ENCODE measurements around the gene FBXW7. TPM values are rescaled to one million over a fixed set of nuclear protein-coding genes. Genes with fewer than 3 reads are reported as not detected.
A peak's percentile ranks its signal among the peaks of the same experiment; 100 is the strongest.

The FBXW7 gene
- total RNA-seq, 4 donors from 2014 or later, result 106 to 363 (median 138) TPM

- Histone ChIP-seq H3K27me3 (no peaks in the 10 kb centered on the region), H3K4me3 (no peak overlapping the region), H3K27ac (no peak overlapping the region), H3K9me3 (no peaks in the 10 kb centered on the region), H3K36me3 (peaks cover 21% of the 10 kb centered on the region), H3K4me1 (peaks cover 11% of the 10 kb centered on the region)
- WGBS, result 58% methylated on average over 3 of the region's 3 CpGs
- DNase-seq (ENCODE audit: low spot score in 2 of 2), result no peak
- TF ChIP-seq POLR2AphosphoS5 (IDR thresholded peaks at IDR 0.05) (no peak), EP300 (IDR thresholded peaks at IDR 0.05) (no peak), CTCF (IDR thresholded peaks at IDR 0.05) (no peak), POLR2A (IDR thresholded peaks at IDR 0.05) (no peak)
These were observed 201.0 kb downstream of the FBXW7 start for GRCh38 chr4:152334931-152335330.

GRCh38 chr4:152331042-152331441 is 204.8 kb downstream of the FBXW7 start:
- Histone ChIP-seq H3K4me1 (peaks cover 45% of the 10 kb centered on the region), H3K36me3 (peaks cover 33% of the 10 kb centered on the region), H3K27me3 (no peaks in the 10 kb centered on the region), H3K27ac (no peak overlapping the region), H3K9me3 (no peaks in the 10 kb centered on the region), H3K4me3 (no peak overlapping the region)
- TF ChIP-seq POLR2AphosphoS5 (IDR thresholded peaks at IDR 0.05), result no peak
- TF ChIP-seq POLR2A (IDR thresholded peaks at IDR 0.05), result no peak
- no peak for TF ChIP-seq EP300 (IDR thresholded peaks at IDR 0.05)
- no peak for TF ChIP-seq CTCF (IDR thresholded peaks at IDR 0.05)
- WGBS, result 58% methylated on average over 2 of the region's 2 CpGs
- DNase-seq (ENCODE audit: low spot score in 2 of 2), result no peak

GRCh38 chr4:152328582-152328981 is 207.3 kb downstream of the FBXW7 start:
- H3K36me3 ChIP-seq, result peaks cover 38% of the 10 kb centered on the region
- TF ChIP-seq EP300 (IDR thresholded peaks at IDR 0.05) (no peak), CTCF (IDR thresholded peaks at IDR 0.05) (no peak), POLR2A (IDR thresholded peaks at IDR 0.05) (no peak), POLR2AphosphoS5 (IDR thresholded peaks at IDR 0.05) (no peak)
- H3K9me3 ChIP-seq, result no peaks in the 10 kb centered on the region
- H3K4me3 ChIP-seq, result no peak overlapping the region
- H3K27me3 ChIP-seq, result no peaks in the 10 kb centered on the region
- peaks cover 53% of the 10 kb centered on the region for H3K4me1 ChIP-seq
- H3K27ac ChIP-seq, result peak overlapping the region; percentile 43
- DNase-seq (ENCODE audit: low spot score in 2 of 2), result no peak
- 21% methylated on average over 1 of the region's 1 CpG for WGBS

- Histone ChIP-seq H3K36me3 (peaks cover 46% of the 10 kb centered on the region), H3K4me3 (no peak overlapping the region), H3K27ac (peak overlapping the region; percentile 61), H3K4me1 (peaks cover 53% of the 10 kb centered on the region), H3K27me3 (no peaks in the 10 kb centered on the region), H3K9me3 (no peaks in the 10 kb centered on the region)
- TF ChIP-seq POLR2A (IDR thresholded peaks at IDR 0.05) (no peak), POLR2AphosphoS5 (IDR thresholded peaks at IDR 0.05) (no peak), CTCF (IDR thresholded peaks at IDR 0.05) (no peak), EP300 (IDR thresholded peaks at IDR 0.05) (no peak)
- no peak for DNase-seq (ENCODE audit: low spot score in 2 of 2)
- WGBS, result 69% methylated on average over 6 of the region's 6 CpGs
These were observed 208.1 kb downstream of the FBXW7 start for GRCh38 chr4:152327606-152328453.

- no peak for TF ChIP-seq CTCF (IDR thresholded peaks at IDR 0.05)
- TF ChIP-seq EP300 (IDR thresholded peaks at IDR 0.05), result no peak
- TF ChIP-seq POLR2A (IDR thresholded peaks at IDR 0.05), result no peak
- TF ChIP-seq POLR2AphosphoS5 (IDR thresholded peaks at IDR 0.05), result no peak
- Histone ChIP-seq H3K27me3 (no peaks in the 10 kb centered on the region), H3K4me1 (peaks cover 50% of the 10 kb centered on the region), H3K4me3 (no peak overlapping the region), H3K9me3 (no peaks in the 10 kb centered on the region), H3K36me3 (peaks cover 40% of the 10 kb centered on the region), H3K27ac (no peak overlapping the region)
- DNase-seq (ENCODE audit: low spot score in 2 of 2), result no peak
- WGBS, result 69% methylated on average over 5 of the region's 5 CpGs
These were observed 210.1 kb downstream of the FBXW7 start for GRCh38 chr4:152325831-152326230.
